HepG2 (cell line): ENCODE results near the gene TEAD4. TPM values are rescaled to one million over a fixed set of nuclear protein-coding genes. Genes with fewer than 3 reads are reported as not detected.

Experiments
- ATAC-seq: fragments of 200-7000 bp; cut with Tn5 transposase; 3 replicates; pipeline ENCODE4 v1.9.1; 2020; ENCODE audit warnings: mild to moderate bottlenecking, moderate library complexity
- BruUV-seq: library from RNA; stranded (reverse); fragments of 400-500 nt; replicated peaks from 2 replicates; lab custom pipeline; 2021; lab: Mats Ljungman, UMichigan
- CTCF ChIA-PET: fragments of 300-600 bp; formaldehyde crosslinking; extraction: SDS; loops from one replicate; lab custom pipeline; 2021; ENCODE audit warnings: low total read pairs, inconsistent platforms, low intra/inter-chr PET ratio; lab: Yijun Ruan, JAX
- POLR2A ChIA-PET: fragments of 350-600 bp; sonication (Branson Sonifier 250); formaldehyde crosslinking; loops from one replicate; lab custom pipeline; 2020; ENCODE audit warnings: antibody characterized with exemption, inconsistent platforms; lab: Yijun Ruan, JAX
- DNase-seq: peaks from one replicate; pipeline ENCODE4 v3.0.0-alpha.2; 2015; ENCODE audit warnings: low spot score
- FAIRE-seq: peaks from 3 replicates; lab custom pipeline; 2011; peaks lifted over from hg19 to GRCh38; lab: Jason Lieb, UNC
- H2AFZ ChIP-seq: one replicate; pipeline ENCODE4 v1.6.1; 2011; ENCODE audit warnings: low read length, inconsistent platforms
- H3K27ac ChIP-seq: fragments of 300-600 bp; 3 replicates; pipeline ENCODE4 v1.8.0; 2011; ENCODE audit warnings: mixed run types, mild to moderate bottlenecking, mixed read lengths, low read length, inconsistent platforms; ENCODE audit not compliant: insufficient read depth; ENCODE audit errors: extremely low read length
- H3K27me3 ChIP-seq, 2 experiments: fragments of 200-600 bp in 1 of 2; 2 replicates in 1 of 2; 3 replicates in 1 of 2; pipeline versions ENCODE4 v1.6.0 to v1.8.0; 2011; ENCODE audit warnings: low read length in 2 of 2, mild to moderate bottlenecking in 2 of 2, moderate library complexity in 2 of 2, inconsistent platforms in 1 of 2; ENCODE audit not compliant: insufficient read depth in 2 of 2, control insufficient read depth in 1 of 2
- H3K36me3 ChIP-seq, 2 experiments: fragments of 200-600 bp in 1 of 2; replicated peaks in 1 of 2; 2 replicates in 1 of 2; 3 replicates in 1 of 2; pipeline versions ENCODE4 v1.5.1 to v1.8.0; 2011; ENCODE audit warnings: low read length in 2 of 2, inconsistent platforms in 1 of 2; ENCODE audit not compliant: insufficient read depth in 2 of 2, control insufficient read depth in 1 of 2
- H3K4me1 ChIP-seq: 2 replicates; pipeline ENCODE4 v1.5.1; 2012; ENCODE audit warnings: low read length, inconsistent platforms; ENCODE audit not compliant: insufficient read depth
- H3K4me2 ChIP-seq: 2 replicates; pipeline ENCODE4 v1.6.0; 2011; ENCODE audit warnings: low read depth, low read length, inconsistent platforms
- H3K4me3 ChIP-seq, 3 experiments: fragments of 200-600 bp in 1 of 3; sonication (generic), shearing (Covaris generic) in 1 of 3; replicated peaks in 1 of 3; 2 replicates each; pipeline ENCODE4 v1.5.1; 2011 to 2016; ENCODE audit warnings: low read length in 3 of 3, inconsistent platforms in 2 of 3, low read depth in 2 of 3, mild to moderate bottlenecking in 2 of 3, control low read depth in 1 of 3, mixed read lengths in 1 of 3; ENCODE audit not compliant: insufficient read depth in 1 of 3
- H3K79me2 ChIP-seq: one replicate; pipeline ENCODE4 v1.6.1; 2011; ENCODE audit warnings: low read length, inconsistent platforms; ENCODE audit not compliant: insufficient read depth
- H3K9ac ChIP-seq: 2 replicates; pipeline ENCODE4 v1.6.0; 2011; ENCODE audit warnings: mild to moderate bottlenecking, low read depth, low read length, inconsistent platforms; ENCODE audit not compliant: insufficient read depth
- H3K9me3 ChIP-seq: 2 replicates; pipeline ENCODE4 v1.5.1; 2012; ENCODE audit warnings: mild to moderate bottlenecking, low read length
- H4K20me1 ChIP-seq: 2 replicates; pipeline ENCODE4 v1.6.0; 2011; ENCODE audit warnings: inconsistent platforms, mild to moderate bottlenecking, low read length, moderate library complexity; ENCODE audit not compliant: insufficient read depth
- ATF7 ChIP-seq, 2 experiments: fragments of 450-650 bp in 1 of 2; sonication (generic) in 1 of 2; formaldehyde crosslinking in 1 of 2; IDR thresholded peaks; 2 replicates each; pipeline versions ENCODE4 v1.4.0 to v1.6.1; 2016 to 2020; ENCODE audit warnings: antibody characterized with exemption in 1 of 2, mild to moderate bottlenecking in 1 of 2, missing genetic modification reagents in 1 of 2
- HDAC2 ChIP-seq: sonication (generic); formaldehyde crosslinking; IDR thresholded peaks from 2 replicates; pipeline ENCODE4 v1.4.0; 2020; ENCODE audit warnings: missing genetic modification reagents
- HNRNPK ChIP-seq: fragments of 200-400 bp; formaldehyde crosslinking; IDR thresholded peaks from 2 replicates; pipeline ENCODE4 v1.6.1; 2018; ENCODE audit warnings: low read length, low read depth, moderate library complexity, mild to moderate bottlenecking; ENCODE audit not compliant: poor library complexity, severe bottlenecking
- NFE2L2 ChIP-seq: fragments of 150-350 bp; IDR thresholded peaks from 2 replicates; pipeline ENCODE4 v1.6.1; 2014; ENCODE audit warnings: low read length
- SNRNP70 ChIP-seq: fragments of 200-400 bp; formaldehyde crosslinking; IDR thresholded peaks from 2 replicates; pipeline ENCODE4 v1.6.1; 2017; ENCODE audit warnings: mild to moderate bottlenecking, low read depth, low read length, moderate library complexity
- SOX6 ChIP-seq, 2 experiments: fragments of 450-650 bp in 1 of 2; sonication (generic) in 1 of 2; formaldehyde crosslinking in 1 of 2; IDR thresholded peaks; 2 replicates each; pipeline versions ENCODE4 v1.4.0 to v1.6.1; 2017 to 2020; ENCODE audit warnings: antibody characterized with exemption in 1 of 2, mild to moderate bottlenecking in 1 of 2, missing genetic modification reagents in 1 of 2
- ZBTB3 ChIP-seq: sonication (generic); formaldehyde crosslinking; IDR thresholded peaks from 2 replicates; pipeline ENCODE4 v1.4.0; 2020; ENCODE audit warnings: low read depth, mild to moderate bottlenecking, moderate library complexity, missing genetic modification reagents, borderline replicate concordance
- ZNF496 ChIP-seq: sonication (generic); formaldehyde crosslinking; IDR thresholded peaks from 2 replicates; pipeline ENCODE4 v1.8.1; 2023; ENCODE audit warnings: mild to moderate bottlenecking, moderate library complexity, missing genetic modification reagents; ENCODE audit not compliant: insufficient replicate concordance
- ZNF510 ChIP-seq: sonication (generic); formaldehyde crosslinking; IDR thresholded peaks from 2 replicates; pipeline ENCODE4 v1.4.0; 2020; ENCODE audit warnings: low read depth, mild to moderate bottlenecking, missing genetic modification reagents
- ZNF703 ChIP-seq: sonication (generic); formaldehyde crosslinking; IDR thresholded peaks from 2 replicates; pipeline ENCODE4 v1.5.1; 2020; ENCODE audit warnings: missing genetic modification reagents, mild to moderate bottlenecking, moderate library complexity, borderline replicate concordance
- ZNF713 ChIP-seq: sonication (generic); formaldehyde crosslinking; IDR thresholded peaks from 2 replicates; pipeline ENCODE4 v1.4.0; 2020; ENCODE audit warnings: mild to moderate bottlenecking, missing genetic modification reagents
- WGBS: methylation state at CpG from one replicate; pipeline ENCODE4 v1.1.6; 2017; ENCODE audit warnings: low lambda C conversion rate; 5-methylcytosine and 5-hydroxymethylcytosine counted together
- in situ Hi-C: cut with HindIII; loops from 2 replicates; pipeline ENCODE4 v1.10.0; 2017; ENCODE audit warnings: low pct_unique_long_range_greater_than_20kb; ENCODE audit not compliant: extremely low pct_ligation_motif_present
- intact Hi-C: fragments of 100-400 bp; cut with micrococcal nuclease; formaldehyde crosslinking; loops from one replicate; pipeline ENCODE4 v1.10.0; 2022; ENCODE audit not compliant: unreplicated experiment
- polyA plus RNA-seq, 8 experiments: library from polyadenylated mRNA; depleted of rRNA in 3 of 8; stranded (reverse) in 7 of 8; unstranded in 1 of 8; fragments of >200 nt; fragmentation: Illumina TruSeq in 4 of 8; extraction: Trizol in 4 of 8; gene quantifications; 2 replicates each; pipeline versions ENCODE4 v1.2.1 to v1.2.3, GENCODE V29; 2011 to 2016; ENCODE audit warnings: low read depth in 4 of 8, missing spikeins in 1 of 8, mixed read lengths in 1 of 8; ENCODE audit not compliant: insufficient read depth in 1 of 8
- total RNA-seq, 5 experiments: library from RNA; depleted of rRNA; stranded (reverse); fragments of >200 nt; fragmentation: Illumina TruSeq; extraction: Trizol; gene quantifications; 2 replicates each; pipeline ENCODE4 v1.2.3, GENCODE V29; 2016; ENCODE audit warnings: low read depth in 1 of 5
- TF ChIP-seq, protein P1 (sequence below): sonication (generic); formaldehyde crosslinking; IDR thresholded peaks from 2 replicates; pipeline ENCODE4 v1.4.0; 2020; ENCODE audit warnings: mild to moderate bottlenecking, missing genetic modification reagents, borderline replicate concordance

The TEAD4 gene
- total and polyA plus RNA-seq, 2 of the 13 experiments (the other 11 are each of a cell fraction or from before 2014, with no cell fraction given), result 45.0 to 69.4 TPM

DNA sequence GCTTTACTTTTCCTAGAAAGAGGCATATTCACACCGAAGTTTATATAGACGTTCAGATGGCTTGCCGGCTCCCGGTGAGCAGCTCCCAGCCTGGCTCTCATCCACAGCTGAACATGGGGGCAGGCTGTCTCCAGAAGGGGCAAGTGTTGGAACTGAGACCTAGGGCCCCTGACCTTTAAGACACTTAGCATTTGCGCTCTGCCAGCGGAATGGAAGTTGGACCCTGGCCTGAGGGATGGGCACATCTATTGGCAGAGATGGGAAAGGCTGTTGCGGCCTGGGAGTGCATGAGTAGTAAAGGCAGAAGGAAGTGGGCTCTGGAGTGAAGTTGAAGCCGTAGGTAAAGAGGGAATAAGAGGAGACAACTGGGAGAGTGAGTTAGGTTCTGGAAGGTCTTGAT, 63.8 kb downstream of the TEAD4 start (continued):
- TF ChIP-seq, protein P1, sequence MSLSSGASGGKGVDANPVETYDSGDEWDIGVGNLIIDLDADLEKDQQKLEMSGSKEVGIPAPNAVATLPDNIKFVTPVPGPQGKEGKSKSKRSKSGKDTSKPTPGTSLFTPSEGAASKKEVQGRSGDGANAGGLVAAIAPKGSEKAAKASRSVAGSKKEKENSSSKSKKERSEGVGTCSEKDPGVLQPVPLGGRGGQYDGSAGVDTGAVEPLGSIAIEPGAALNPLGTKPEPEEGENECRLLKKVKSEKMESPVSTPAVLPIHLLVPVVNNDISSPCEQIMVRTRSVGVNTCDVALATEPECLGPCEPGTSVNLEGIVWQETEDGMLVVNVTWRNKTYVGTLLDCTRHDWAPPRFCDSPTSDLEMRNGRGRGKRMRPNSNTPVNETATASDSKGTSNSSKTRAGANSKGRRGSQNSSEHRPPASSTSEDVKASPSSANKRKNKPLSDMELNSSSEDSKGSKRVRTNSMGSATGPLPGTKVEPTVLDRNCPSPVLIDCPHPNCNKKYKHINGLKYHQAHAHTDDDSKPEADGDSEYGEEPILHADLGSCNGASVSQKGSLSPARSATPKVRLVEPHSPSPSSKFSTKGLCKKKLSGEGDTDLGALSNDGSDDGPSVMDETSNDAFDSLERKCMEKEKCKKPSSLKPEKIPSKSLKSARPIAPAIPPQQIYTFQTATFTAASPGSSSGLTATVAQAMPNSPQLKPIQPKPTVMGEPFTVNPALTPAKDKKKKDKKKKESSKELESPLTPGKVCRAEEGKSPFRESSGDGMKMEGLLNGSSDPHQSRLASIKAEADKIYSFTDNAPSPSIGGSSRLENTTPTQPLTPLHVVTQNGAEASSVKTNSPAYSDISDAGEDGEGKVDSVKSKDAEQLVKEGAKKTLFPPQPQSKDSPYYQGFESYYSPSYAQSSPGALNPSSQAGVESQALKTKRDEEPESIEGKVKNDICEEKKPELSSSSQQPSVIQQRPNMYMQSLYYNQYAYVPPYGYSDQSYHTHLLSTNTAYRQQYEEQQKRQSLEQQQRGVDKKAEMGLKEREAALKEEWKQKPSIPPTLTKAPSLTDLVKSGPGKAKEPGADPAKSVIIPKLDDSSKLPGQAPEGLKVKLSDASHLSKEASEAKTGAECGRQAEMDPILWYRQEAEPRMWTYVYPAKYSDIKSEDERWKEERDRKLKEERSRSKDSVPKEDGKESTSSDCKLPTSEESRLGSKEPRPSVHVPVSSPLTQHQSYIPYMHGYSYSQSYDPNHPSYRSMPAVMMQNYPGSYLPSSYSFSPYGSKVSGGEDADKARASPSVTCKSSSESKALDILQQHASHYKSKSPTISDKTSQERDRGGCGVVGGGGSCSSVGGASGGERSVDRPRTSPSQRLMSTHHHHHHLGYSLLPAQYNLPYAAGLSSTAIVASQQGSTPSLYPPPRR (CRISPR knock-in tag), result no peak
- TF ChIP-seq HNRNPK (no peak), HDAC2 (CRISPR knock-in tag) (no peak), ZNF713 (no peak), SNRNP70 (no peak), ATF7 (IDR thresholded peaks at IDR 0.05) (no peak), ATF7 (CRISPR knock-in tag; IDR thresholded peaks at IDR 0.05) (no peak)
- TF ChIP-seq, all 625 proteins: peak for 2

DNA sequence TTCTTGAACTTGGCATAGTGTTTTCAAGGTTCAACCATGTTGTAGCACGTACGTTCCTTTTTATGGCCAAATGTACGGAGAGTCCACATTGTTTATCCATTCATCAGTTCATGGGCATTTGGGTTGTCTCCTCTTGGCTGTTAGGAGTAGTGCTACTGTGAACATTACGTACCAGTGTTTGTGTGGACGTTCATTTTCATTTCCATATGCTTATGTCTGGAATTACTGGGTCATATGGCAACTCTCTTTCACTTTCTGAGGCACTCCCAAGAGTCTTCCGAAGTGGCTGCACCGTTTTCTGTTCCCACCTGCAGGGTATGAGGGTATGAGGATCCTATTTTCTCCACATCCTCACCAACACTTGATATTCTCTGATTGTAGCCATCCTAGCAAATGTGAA, 68.9 kb downstream of the TEAD4 start:
- no peak overlapping the region for H2AFZ ChIP-seq
- 86% methylated on average over 7 of the region's 7 CpGs for WGBS
- POLR2A ChIA-PET, result no interaction called here
- no TSS peak for BruUV-seq
- H3K4me1 ChIP-seq, result no peaks in the 10 kb centered on the region
- intact Hi-C loops, result no loop called here
- H4K20me1 ChIP-seq, result no peaks in the 10 kb centered on the region
- H3K9me3 ChIP-seq, result no peaks in the 10 kb centered on the region
- no peak overlapping the region for H3K4me3 ChIP-seq
- FAIRE-seq (no peak), ATAC-seq (no peak), DNase-seq (no peak)
- H3K27ac ChIP-seq, result no peak overlapping the region
- H3K4me2 ChIP-seq, result no peak overlapping the region
- no peaks in the 10 kb centered on the region for H3K27me3 ChIP-seq
- H3K9ac ChIP-seq, result no peak overlapping the region
- no peaks in the 10 kb centered on the region for H3K79me2 ChIP-seq
- in situ Hi-C loops, result no loop called here
- CTCF ChIA-PET, result no interaction called here
- H3K36me3 ChIP-seq, result peaks cover 35 to 72% of the 10 kb centered on the region in 2 experiments
- TF ChIP-seq SNRNP70 (no peak), NFE2L2 (no peak), SOX6 (IDR thresholded peaks at IDR 0.05) (no peak), SOX6 (CRISPR knock-in tag; IDR thresholded peaks at IDR 0.05) (no peak), ZNF703 (CRISPR knock-in tag) (no peak), ZBTB3 (CRISPR knock-in tag) (no peak), ZNF496 (no peak), ZNF510 (CRISPR knock-in tag) (no peak)
